GM18519 (cell line): ENCODE data around the gene RAB37.

Experiments
- ATAC-seq: cut with Tn5 transposase; IDR thresholded peaks from one replicate; pipeline ENCODE4 v1.9.1; 2021; ENCODE audit warnings: mild to moderate bottlenecking, moderate library complexity; ENCODE audit not compliant: unreplicated experiment, low FRiP score

RAB37 gene

DNA sequence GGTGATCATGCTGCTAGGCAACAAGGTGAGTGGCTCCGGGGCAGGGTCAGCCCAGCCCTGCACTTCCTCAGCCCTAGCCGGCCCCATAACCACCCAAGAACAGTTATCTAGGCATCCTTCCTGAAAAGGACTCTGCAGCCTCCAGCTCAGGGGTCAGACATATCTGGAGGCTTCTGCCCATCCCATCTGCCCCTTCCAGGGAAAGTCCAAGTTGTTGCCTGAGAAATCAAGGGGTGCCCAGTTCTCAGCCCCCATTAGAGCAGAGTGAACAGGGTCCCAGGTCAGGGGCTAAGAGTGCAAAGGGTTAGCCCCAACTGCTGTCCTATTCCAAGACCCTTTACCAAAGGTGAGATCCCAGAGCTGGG is 7.3 kb downstream of the RAB37 start:
- ATAC-seq, result no peak

DNA sequence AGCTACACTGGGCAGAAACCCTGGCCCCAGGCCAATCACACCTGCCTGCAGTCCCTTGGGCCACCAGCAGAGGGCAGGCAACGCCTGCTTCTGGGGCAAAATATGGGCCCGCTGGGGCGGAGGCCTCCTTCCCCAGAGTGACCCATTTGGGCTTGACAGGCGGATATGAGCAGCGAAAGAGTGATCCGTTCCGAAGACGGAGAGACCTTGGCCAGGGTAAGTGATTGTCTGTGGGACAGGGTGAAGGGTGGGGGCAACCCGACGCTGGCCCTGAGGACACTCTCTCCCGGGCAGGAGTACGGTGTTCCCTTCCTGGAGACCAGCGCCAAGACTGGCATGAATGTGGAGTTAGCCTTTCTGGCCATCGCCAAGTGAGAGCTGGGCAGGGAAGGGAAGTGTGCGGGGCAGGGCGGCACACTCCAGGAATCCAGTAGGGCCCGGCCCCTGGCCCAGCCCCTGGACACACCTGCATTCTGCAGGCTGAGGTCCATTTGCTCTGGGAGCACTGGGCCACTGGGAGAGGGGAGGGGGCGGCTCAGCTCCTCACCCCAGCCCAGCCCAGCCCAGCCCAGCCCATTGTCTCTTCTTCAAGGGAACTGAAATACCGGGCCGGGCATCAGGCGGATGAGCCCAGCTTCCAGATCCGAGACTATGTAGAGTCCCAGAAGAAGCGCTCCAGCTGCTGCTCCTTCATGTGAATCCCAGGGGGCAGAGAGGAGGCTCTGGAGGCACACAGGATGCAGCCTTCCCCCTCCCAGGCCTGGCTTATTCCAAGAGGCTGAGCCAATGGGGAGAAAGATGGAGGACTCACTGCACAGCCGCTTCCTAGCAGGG is 7.9 kb downstream of the RAB37 start:
- no peak for ATAC-seq

DNA sequence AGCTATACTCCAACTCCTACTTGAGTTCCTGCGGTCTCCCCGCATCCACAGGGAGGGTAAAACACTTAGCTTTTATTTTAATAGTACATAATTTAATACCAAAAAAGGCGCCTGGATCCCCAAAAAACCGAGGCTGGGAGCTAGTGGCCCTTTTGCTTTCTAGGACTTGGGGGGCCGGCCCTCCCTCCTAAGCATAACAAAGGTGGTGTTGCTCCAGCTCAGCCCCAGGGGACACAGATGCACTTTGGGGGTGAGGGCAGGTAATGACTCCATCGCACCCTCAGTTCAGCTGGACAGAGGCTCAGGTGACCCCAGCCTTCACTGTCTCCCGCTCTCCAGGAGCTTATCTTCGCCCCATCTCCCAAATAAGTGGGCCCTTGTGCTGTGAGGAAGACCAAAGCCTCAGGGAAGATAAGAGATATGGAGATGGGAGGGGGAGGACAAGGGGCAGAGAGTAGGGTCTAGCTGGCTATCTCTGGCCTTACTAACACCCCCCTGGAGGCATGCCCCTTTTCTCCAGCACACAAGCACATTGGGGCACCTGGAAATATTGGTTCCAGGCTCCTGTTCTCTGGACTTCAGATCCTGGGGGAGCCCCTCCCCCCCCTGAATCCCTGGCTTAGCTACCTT is 8.6 kb downstream of the RAB37 start:
- no peak for ATAC-seq

- no peak for ATAC-seq
Measured at GRCh38 chr17:74746376-74746775, 9.3 kb downstream of the RAB37 start.

- ATAC-seq, result no peak
Measured at GRCh38 chr17:74746922-74747321, 9.9 kb downstream of the RAB37 start.

DNA sequence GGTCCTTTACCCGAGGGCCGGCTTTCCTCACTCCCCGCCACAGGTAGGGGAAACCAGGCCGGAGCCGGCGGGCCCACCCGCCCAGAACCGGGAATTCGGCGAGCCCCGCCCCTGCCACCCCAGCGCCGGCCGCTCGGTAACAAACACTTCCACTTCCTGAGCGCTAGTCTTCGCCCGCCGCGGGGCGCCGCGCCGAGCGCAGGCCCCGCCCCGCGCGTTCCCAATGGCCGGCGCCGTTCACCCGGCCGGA is 11.1 kb downstream of the RAB37 start:
- no peak for ATAC-seq

- ATAC-seq, result peak; percentile 78
Measured at GRCh38 chr17:74748529-74749278, 11.6 kb downstream of the RAB37 start, which contains the start of gene NHERF1. NHERF1 (plus strand) TSS chr17:74748628; CDS start chr17:74748847, 219 bp downstream.

GRCh38 chr17:74749279-74750038 is 12.4 kb downstream of the RAB37 start:
- no peak for ATAC-seq

GRCh38 chr17:74750039-74750326 is 12.9 kb downstream of the RAB37 start:
- no peak for ATAC-seq

- no peak for ATAC-seq
Measured at GRCh38 chr17:74750327-74751069, 13.4 kb downstream of the RAB37 start.

- ATAC-seq, result no peak
Measured at GRCh38 chr17:74752415-74752814, 15.4 kb downstream of the RAB37 start.

GRCh38 chr17:74752822-74753401 is 15.9 kb downstream of the RAB37 start:
- no peak for ATAC-seq

GRCh38 chr17:74754832-74755231 is 17.8 kb downstream of the RAB37 start:
- ATAC-seq, result no peak

GRCh38 chr17:74755533-74755932 is 18.5 kb downstream of the RAB37 start:
- ATAC-seq, result no peak

- ATAC-seq, result no peak
Measured at GRCh38 chr17:74756891-74757290, 19.8 kb downstream of the RAB37 start.

DNA sequence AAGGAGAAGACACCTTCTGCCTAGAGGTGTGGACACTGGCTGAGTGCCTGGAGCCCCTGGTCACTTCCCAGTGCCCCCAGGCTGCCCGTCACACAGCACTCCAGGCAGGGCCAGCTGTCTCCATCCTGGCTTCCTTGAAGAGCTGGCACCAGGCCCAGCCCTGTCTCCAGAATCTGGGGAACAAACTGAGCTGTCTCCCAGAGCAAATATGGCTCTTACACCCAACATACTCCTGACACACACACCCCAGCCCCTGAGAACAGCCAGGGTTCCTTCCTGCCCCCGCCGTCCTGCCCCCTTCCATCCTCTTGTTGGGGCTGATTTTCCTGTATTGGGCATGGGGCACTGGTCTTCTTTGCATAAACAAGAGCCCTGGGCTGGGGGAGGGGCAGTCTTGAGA is 20.4 kb downstream of the RAB37 start:
- ATAC-seq, result no peak

- ATAC-seq, result no peak
Measured at GRCh38 chr17:74757931-74758847, 21.1 kb downstream of the RAB37 start.

DNA sequence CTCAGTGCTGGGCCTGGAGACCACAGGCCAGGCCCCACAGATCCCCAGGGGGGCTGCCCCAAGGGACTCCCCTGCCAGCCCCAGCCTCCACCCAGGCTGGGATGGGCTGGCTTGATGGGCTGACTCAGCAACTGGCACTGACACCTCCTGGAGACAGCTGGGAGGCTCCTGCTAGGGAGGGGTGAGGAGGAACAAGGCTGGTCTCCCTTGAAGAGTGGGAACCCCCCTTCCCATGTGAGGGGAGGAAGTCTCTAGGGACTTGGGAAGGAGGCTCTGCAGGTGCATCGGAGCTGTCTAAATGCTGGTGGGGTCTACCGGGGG is 21.8 kb downstream of the RAB37 start:
- no peak for ATAC-seq

GRCh38 chr17:74759243-74759801 is 22.3 kb downstream of the RAB37 start:
- ATAC-seq, result no peak
